GM12873 (cell line): ENCODE measurements around the gene P2RX2.

Experiments
- CTCF ChIP-seq: IDR thresholded peaks from 2 replicates; pipeline ENCODE4 v1.5.1; 2012; ENCODE audit warnings: low read depth, mild to moderate bottlenecking, moderate library complexity, low read length, control low read depth; ENCODE audit not compliant: insufficient read depth; ENCODE audit errors: missing control alignments

P2RX2 gene

GRCh38 chr12:132600048-132601032 lies 18.2 kb upstream of the P2RX2 start:
- TF ChIP-seq CTCF = peak; percentile 48

GRCh38 chr12:132601171-132601883 lies 17.2 kb upstream of the P2RX2 start:
- no peak for TF ChIP-seq CTCF

GRCh38 chr12:132602572-132603239 lies 15.9 kb upstream of the P2RX2 start:
- TF ChIP-seq CTCF = no peak

- no peak for TF ChIP-seq CTCF
Measured at GRCh38 chr12:132603240-132604150, 15.1 kb upstream of the P2RX2 start.

- no peak for TF ChIP-seq CTCF
Measured at GRCh38 chr12:132604151-132604618, 14.4 kb upstream of the P2RX2 start.

- no peak for TF ChIP-seq CTCF
Measured at GRCh38 chr12:132604668-132605441, 13.7 kb upstream of the P2RX2 start.
